H1 (cell line): ENCODE data around the gene PDZK1IP1. TPM values are rescaled to one million over a fixed set of nuclear protein-coding genes. Genes with fewer than 3 reads are reported as not detected.

ENCODE experiments used
- CTCF ChIA-PET: fragments of 300-600 bp; sonication (Branson Sonifier 250); formaldehyde crosslinking; loops from one replicate; lab custom pipeline; 2021; ENCODE audit not compliant: partially characterized antibody; lab: Charles Lee
- POLR2A ChIA-PET: fragments of 300-600 bp; sonication (Branson Sonifier 250); formaldehyde crosslinking; loops from one replicate; lab custom pipeline; 2021; ENCODE audit warnings: inconsistent platforms; ENCODE audit not compliant: partially characterized antibody; lab: Charles Lee
- DNase-seq, 2 experiments: peaks; one replicate each; pipeline versions ENCODE4 v3.0.0 to v3.0.0-alpha.2; 2010 to 2022; ENCODE audit warnings: low spot score in 2 of 2, low read depth in 1 of 2, mixed read lengths in 1 of 2
- FAIRE-seq: peaks from 2 replicates; lab custom pipeline; 2011; peaks lifted over from hg19 to GRCh38; lab: Jason Lieb, UNC
- H2AFZ ChIP-seq: 2 replicates; pipeline ENCODE4 v1.8.1; 2012; ENCODE audit warnings: low read length, inconsistent platforms
- H2AK5ac ChIP-seq: 2 replicates; pipeline ENCODE4 v1.6.1; 2013; ENCODE audit warnings: low read depth, low read length
- H2BK120ac ChIP-seq: replicated peaks from 2 replicates; pipeline ENCODE3; 2013; ENCODE audit warnings: low read depth, low read length, inconsistent platforms
- H2BK12ac ChIP-seq: 2 replicates; pipeline ENCODE4 v1.6.1; 2013; ENCODE audit warnings: low read depth, low read length
- H2BK15ac ChIP-seq: 2 replicates; pipeline ENCODE4 v1.6.1; 2013; ENCODE audit warnings: low read length
- H2BK20ac ChIP-seq: 2 replicates; pipeline ENCODE4 v1.6.1; 2013; ENCODE audit warnings: low read length
- H2BK5ac ChIP-seq: 2 replicates; pipeline ENCODE4 v1.6.1; 2013; ENCODE audit warnings: low read depth, low read length
- H3K14ac ChIP-seq: 2 replicates; pipeline ENCODE4 v1.6.1; 2013; ENCODE audit warnings: inconsistent platforms; ENCODE audit not compliant: insufficient read length
- H3K18ac ChIP-seq: 2 replicates; pipeline ENCODE4 v1.6.1; 2013; ENCODE audit warnings: low read length; ENCODE audit errors: extremely low read depth
- H3K23ac ChIP-seq: 2 replicates; pipeline ENCODE4 v1.6.1; 2013; ENCODE audit warnings: inconsistent platforms; ENCODE audit not compliant: insufficient read length
- H3K23me2 ChIP-seq: 2 replicates; pipeline ENCODE4 v1.6.1; 2013; ENCODE audit warnings: low read depth, low read length
- H3K27ac ChIP-seq: 2 replicates; pipeline ENCODE4 v1.6.1; 2011; ENCODE audit warnings: low read depth, low read length, inconsistent platforms
- H3K27me3 ChIP-seq, 4 experiments: replicated peaks in 1 of 4; 1 replicate in 1 of 4; 2 replicates in 3 of 4; pipeline versions ENCODE4 v1.6.1 to v1.8.1; 2011 to 2013; ENCODE audit warnings: low read length in 3 of 4, mild to moderate bottlenecking in 3 of 4, inconsistent platforms in 2 of 4, mixed read lengths in 2 of 4, moderate library complexity in 1 of 4; ENCODE audit not compliant: control insufficient read depth in 3 of 4, insufficient read depth in 3 of 4; ENCODE audit errors: extremely low read depth in 1 of 4
- H3K36me3 ChIP-seq, 4 experiments: 2 replicates each; pipeline versions ENCODE4 v1.6.1 to v1.8.1; 2011 to 2013; ENCODE audit warnings: mild to moderate bottlenecking in 4 of 4, low read length in 3 of 4, moderate library complexity in 2 of 4, control low read depth in 1 of 4, inconsistent platforms in 1 of 4; ENCODE audit not compliant: insufficient read depth in 4 of 4, control insufficient read depth in 2 of 4
- H3K4ac ChIP-seq: replicated peaks from 2 replicates; pipeline ENCODE3; 2013; ENCODE audit warnings: low read length, low read depth, mixed read lengths, inconsistent platforms; ENCODE audit not compliant: insufficient read length
- H3K4me1 ChIP-seq, 4 experiments: replicated peaks in 1 of 4; 1 replicate in 1 of 4; 2 replicates in 3 of 4; pipeline versions ENCODE4 v1.6.1 to v1.8.1; 2011 to 2013; ENCODE audit warnings: low read length in 3 of 4, inconsistent platforms in 2 of 4, mixed read lengths in 1 of 4; ENCODE audit not compliant: insufficient read depth in 4 of 4, control insufficient read depth in 3 of 4
- H3K4me2 ChIP-seq, 2 experiments: 2 replicates each; pipeline versions ENCODE4 v1.6.1 to v1.8.1; 2011 to 2013; ENCODE audit warnings: low read depth in 2 of 2, low read length in 2 of 2, control low read depth in 1 of 2, inconsistent platforms in 1 of 2, mild to moderate bottlenecking in 1 of 2; ENCODE audit not compliant: insufficient read depth in 1 of 2
- H3K4me3 ChIP-seq, 4 experiments: fragments of 200-600, 300-600 bp in 1 of 4; sonication (generic), shearing (Covaris generic), sonication (Bioruptor Twin) in 1 of 4; 2 replicates each; pipeline versions ENCODE4 v1.5.1 to v1.8.1; 2011 to 2016; ENCODE audit warnings: low read length in 4 of 4, low read depth in 3 of 4, control low read depth in 2 of 4, inconsistent platforms in 2 of 4, mild to moderate bottlenecking in 2 of 4, mixed read lengths in 1 of 4, moderate library complexity in 1 of 4; ENCODE audit not compliant: insufficient read depth in 2 of 4; ENCODE audit errors: extremely low read depth in 1 of 4
- H3K56ac ChIP-seq: replicated peaks from 2 replicates; pipeline ENCODE3; 2013; ENCODE audit warnings: low read depth, mild to moderate bottlenecking, mixed read lengths, low read length, inconsistent platforms; ENCODE audit not compliant: insufficient read length
- H3K79me1 ChIP-seq: 2 replicates; pipeline ENCODE4 v1.6.1; 2013; ENCODE audit warnings: low read depth, low read length, control low read depth
- H3K79me2 ChIP-seq, 2 experiments: 2 replicates each; pipeline versions ENCODE4 v1.6.1 to v1.8.1; 2012 to 2013; ENCODE audit warnings: low read length in 2 of 2, mild to moderate bottlenecking in 2 of 2, inconsistent platforms in 1 of 2; ENCODE audit not compliant: insufficient read depth in 2 of 2, control insufficient read depth in 1 of 2
- H3K9ac ChIP-seq, 4 experiments: replicated peaks in 1 of 4; 1 replicate in 1 of 4; 2 replicates in 3 of 4; pipeline versions ENCODE4 v1.6.1 to v1.8.1; 2011 to 2013; ENCODE audit warnings: low read depth in 3 of 4, low read length in 3 of 4, control low read depth in 2 of 4, mild to moderate bottlenecking in 2 of 4, moderate library complexity in 2 of 4, inconsistent platforms in 1 of 4; ENCODE audit errors: extremely low read depth in 1 of 4
- H3K9me3 ChIP-seq, 2 experiments: 2 replicates each; pipeline versions ENCODE4 v1.6.1 to v1.8.1; 2012 to 2013; ENCODE audit warnings: mild to moderate bottlenecking in 2 of 2, moderate library complexity in 2 of 2, control low read depth in 1 of 2, inconsistent platforms in 1 of 2, low read depth in 1 of 2, low read length in 1 of 2, mixed read lengths in 1 of 2; ENCODE audit not compliant: insufficient read depth in 2 of 2
- H4K20me1 ChIP-seq, 2 experiments: replicated peaks in 1 of 2; 2 replicates each; pipeline versions ENCODE3 to v1.8.1; 2011 to 2013; ENCODE audit warnings: inconsistent platforms in 2 of 2, low read length in 2 of 2, mild to moderate bottlenecking in 1 of 2; ENCODE audit not compliant: insufficient read depth in 2 of 2, control insufficient read depth in 1 of 2
- H4K5ac ChIP-seq: 2 replicates; pipeline ENCODE4 v1.6.1; 2013; ENCODE audit warnings: low read length, low read depth, mixed read lengths, inconsistent platforms; ENCODE audit not compliant: insufficient read length
- H4K8ac ChIP-seq: 2 replicates; pipeline ENCODE4 v1.8.0; 2013; ENCODE audit warnings: mild to moderate bottlenecking, moderate library complexity, low read length, inconsistent platforms; ENCODE audit not compliant: insufficient read depth; ENCODE audit errors: extremely low read depth
- H4K91ac ChIP-seq: replicated peaks from 2 replicates; pipeline ENCODE3; 2013; ENCODE audit warnings: low read length, mixed read lengths, inconsistent platforms; ENCODE audit not compliant: insufficient read length
- CTBP2 ChIP-seq: IDR thresholded peaks from 2 replicates; pipeline ENCODE4 v1.7.0; 2011; ENCODE audit warnings: borderline replicate concordance, mild to moderate bottlenecking, moderate library complexity, mixed read lengths, low read length; ENCODE audit not compliant: insufficient read depth, insufficient read length
- FOSL1 ChIP-seq: IDR thresholded peaks from 2 replicates; pipeline ENCODE4 v1.6.1; 2011; ENCODE audit warnings: mild to moderate bottlenecking, low read depth, low read length, moderate library complexity; ENCODE audit not compliant: insufficient read depth
- SIX5 ChIP-seq: IDR thresholded peaks from 2 replicates; pipeline ENCODE4 v1.6.1; 2011; ENCODE audit warnings: mild to moderate bottlenecking, low read depth, low read length
- SP1 ChIP-seq: IDR thresholded peaks from 2 replicates; pipeline ENCODE4 v1.6.1; 2011; ENCODE audit warnings: low read depth, low read length
- SRF ChIP-seq: IDR thresholded peaks from 2 replicates; pipeline ENCODE4 v1.6.1; 2011; ENCODE audit warnings: mild to moderate bottlenecking, low read depth, low read length, moderate library complexity
- SUZ12 ChIP-seq: fragments of 200-600 bp; sonication (generic); IDR thresholded peaks from 2 replicates; pipeline ENCODE4 v1.6.1; 2012; ENCODE audit warnings: mild to moderate bottlenecking, inconsistent platforms, low read length, moderate library complexity, mixed read lengths
- TEAD4 ChIP-seq: IDR thresholded peaks from 2 replicates; pipeline ENCODE4 v1.6.1; 2012; ENCODE audit warnings: low read depth, low read length, inconsistent platforms, mixed read lengths
- WGBS, 2 experiments: shearing (Covaris generic) in 1 of 2; methylation state at CpG; one replicate each; pipeline versions ENCODE4 v1.1.6 to v1.1.7; 2013 to 2015; ENCODE audit warnings: low lambda C conversion rate in 2 of 2, mixed read lengths in 2 of 2, inconsistent platforms in 1 of 2, low coverage in 1 of 2, missing lambda C conversion rate in 1 of 2; ENCODE audit not compliant: insufficient replicate concordance in 2 of 2, insufficient coverage in 1 of 2, insufficient read length in 1 of 2; ENCODE audit errors: extremely low coverage in 1 of 2, missing lambda C conversion rate in 1 of 2; 5-methylcytosine and 5-hydroxymethylcytosine counted together
- polyA plus RNA-seq, 7 experiments: library from polyadenylated mRNA; depleted of rRNA in 3 of 7; stranded (reverse) in 5 of 7; unstranded in 2 of 7; fragments of >200 nt in 5 of 7; fragments of 200-250 nt in 2 of 7; gene quantifications; 1 replicate in 5 of 7; 2 replicates in 1 of 7; 4 replicates in 1 of 7; pipeline versions ENCODE4 v1.2.1 to v1.2.3, GENCODE V29; 2011 to 2013; ENCODE audit warnings: missing spikeins in 2 of 7, mixed read lengths in 2 of 7
- total RNA-seq: library from RNA; stranded (reverse); fragmentation: NEBNext Ultra II Directional; extraction: Animal tissue kit (Norgen Biotek cat#: 25700); gene quantifications from 2 replicates; pipeline ENCODE4 v1.2.1, GENCODE V29; 2021
- TF ChIP-seq, protein P1 (sequence below), 3 experiments: IDR thresholded peaks; 1 replicate in 2 of 3; 2 replicates in 1 of 3; pipeline versions ENCODE4 v1.5.1 to v1.6.1; 2011; ENCODE audit warnings: low read length in 3 of 3, mild to moderate bottlenecking in 3 of 3, inconsistent platforms in 2 of 3, low read depth in 1 of 3, moderate library complexity in 1 of 3; ENCODE audit not compliant: insufficient read depth in 1 of 3; ENCODE audit errors: control extremely low read depth in 1 of 3
- TF ChIP-seq, protein P2 (sequence below): IDR thresholded peaks from 2 replicates; pipeline ENCODE4 v1.6.1; 2011; ENCODE audit warnings: low read depth, mild to moderate bottlenecking, low read length; ENCODE audit not compliant: insufficient read depth

Gene PDZK1IP1
- total and polyA plus RNA-seq, 2 of the 8 experiments (the other 6 are each of a cell fraction or from before 2014, with no cell fraction given), result 0.17 TPM; not detected in 1

DNA sequence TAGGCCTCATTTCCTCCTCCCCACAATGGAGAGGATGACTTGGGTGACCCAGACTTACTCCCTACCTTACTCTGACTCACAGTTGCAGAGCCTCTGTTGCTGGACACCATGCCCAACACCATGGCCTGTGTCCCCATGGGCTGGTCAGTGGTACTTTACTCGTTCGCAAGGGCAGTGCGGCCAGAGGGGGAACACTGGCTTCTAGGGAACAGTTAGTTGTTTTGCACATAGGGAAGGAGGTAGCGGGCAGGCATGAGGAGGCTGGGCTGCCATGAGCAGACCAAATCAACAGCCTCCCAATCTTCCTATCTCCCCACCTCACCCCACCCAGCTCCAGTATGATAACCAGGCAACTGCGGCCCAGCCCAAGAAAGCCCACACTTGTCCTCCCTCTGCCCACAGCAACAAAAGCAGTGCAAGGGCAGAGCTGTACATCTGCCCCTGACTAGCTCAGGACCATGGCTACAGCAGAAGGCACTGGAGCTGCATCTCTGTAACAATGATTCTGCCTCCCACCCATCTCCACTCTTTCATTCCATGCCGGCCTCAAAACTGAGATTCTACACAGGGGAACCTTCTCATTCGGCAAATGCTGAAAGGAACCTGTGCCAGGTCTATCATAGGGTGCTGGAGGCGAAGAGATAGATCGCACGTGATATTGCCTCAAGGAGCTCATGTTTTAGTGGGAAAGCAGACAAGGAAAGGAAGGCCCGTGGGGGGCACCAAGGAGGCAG, 23.6 kb upstream of the PDZK1IP1 start:
- no peak overlapping the region for H2AFZ ChIP-seq
- no peak overlapping the region for H3K9ac ChIP-seq
- H2BK5ac ChIP-seq, result 0 out of 2 replicates have a peak overlapping the region, but pooled peaks have one; percentile 23
- H3K9me3 ChIP-seq, result no peaks in the 10 kb centered on the region
- FAIRE-seq (no peak), DNase-seq (no peak)
- H2BK20ac ChIP-seq, result no peak overlapping the region
- H4K20me1 ChIP-seq, result no peaks in the 10 kb centered on the region
- no peak overlapping the region for H3K23ac ChIP-seq
- POLR2A ChIA-PET, result no interaction called here
- peak overlapping the region; percentile 90; the same call in 1 of the 2 replicates for H2BK12ac ChIP-seq
- H3K4me1 ChIP-seq, result peaks cover 5 to 17% (median 12%) of the 10 kb centered on the region in 4 experiments; a peak in 6 of 7 replicates
- no peak overlapping the region for H3K18ac ChIP-seq
- H3K4me3 ChIP-seq, result no peak overlapping the region
- no peak overlapping the region for H3K4ac ChIP-seq
- 78% methylated on average over 10 of the region's 11 CpGs; no CpG with 5 or more reads in 1 of the 2 experiments for WGBS, 2 experiments
- H3K79me1 ChIP-seq, result no peaks in the 10 kb centered on the region
- H3K36me3 ChIP-seq, result no peaks in the 10 kb centered on the region
- no peaks in the 10 kb centered on the region; the same call in 1 of the 2 replicates for H3K23me2 ChIP-seq
- no peaks in the 10 kb centered on the region for H3K79me2 ChIP-seq
- no peak overlapping the region for H4K91ac ChIP-seq
- H2BK15ac ChIP-seq, result no peak overlapping the region
- no peak overlapping the region for H3K56ac ChIP-seq
- no peak overlapping the region for H2AK5ac ChIP-seq
- no peak overlapping the region for H4K8ac ChIP-seq
- H3K14ac ChIP-seq, result no peak overlapping the region
- H3K27ac ChIP-seq, result no peak overlapping the region
- H4K5ac ChIP-seq, result no peak overlapping the region
- peaks cover 2 to 25% (median 22%) of the 10 kb centered on the region in 4 experiments for H3K27me3 ChIP-seq
- no peak overlapping the region for H3K4me2 ChIP-seq
- CTCF ChIA-PET, result interaction anchor here (0.8 to 2.5 kb wide), 8 partner anchors 12 to 224 kb away, joined by 3 to 13 read pairs (median 3); partner anchors contain the start of genes FOXD2 and PDZK1IP1
- no peak overlapping the region for H2BK120ac ChIP-seq
- TF ChIP-seq SP1 (no peak), SRF (no peak), TEAD4 (no peak), SIX5 (no peak), SUZ12 (no peak), CTBP2 (no peak), FOSL1 (no peak)
- TF ChIP-seq, protein P1, sequence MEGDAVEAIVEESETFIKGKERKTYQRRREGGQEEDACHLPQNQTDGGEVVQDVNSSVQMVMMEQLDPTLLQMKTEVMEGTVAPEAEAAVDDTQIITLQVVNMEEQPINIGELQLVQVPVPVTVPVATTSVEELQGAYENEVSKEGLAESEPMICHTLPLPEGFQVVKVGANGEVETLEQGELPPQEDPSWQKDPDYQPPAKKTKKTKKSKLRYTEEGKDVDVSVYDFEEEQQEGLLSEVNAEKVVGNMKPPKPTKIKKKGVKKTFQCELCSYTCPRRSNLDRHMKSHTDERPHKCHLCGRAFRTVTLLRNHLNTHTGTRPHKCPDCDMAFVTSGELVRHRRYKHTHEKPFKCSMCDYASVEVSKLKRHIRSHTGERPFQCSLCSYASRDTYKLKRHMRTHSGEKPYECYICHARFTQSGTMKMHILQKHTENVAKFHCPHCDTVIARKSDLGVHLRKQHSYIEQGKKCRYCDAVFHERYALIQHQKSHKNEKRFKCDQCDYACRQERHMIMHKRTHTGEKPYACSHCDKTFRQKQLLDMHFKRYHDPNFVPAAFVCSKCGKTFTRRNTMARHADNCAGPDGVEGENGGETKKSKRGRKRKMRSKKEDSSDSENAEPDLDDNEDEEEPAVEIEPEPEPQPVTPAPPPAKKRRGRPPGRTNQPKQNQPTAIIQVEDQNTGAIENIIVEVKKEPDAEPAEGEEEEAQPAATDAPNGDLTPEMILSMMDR (IDR thresholded peaks at IDR 0.05; ENCODE audit: control extremely low read depth in 1 of 3, insufficient read depth in 1 of 3, low read depth in 1 of 3, low read length in 3 of 3), result no peak
- TF ChIP-seq, protein P2, sequence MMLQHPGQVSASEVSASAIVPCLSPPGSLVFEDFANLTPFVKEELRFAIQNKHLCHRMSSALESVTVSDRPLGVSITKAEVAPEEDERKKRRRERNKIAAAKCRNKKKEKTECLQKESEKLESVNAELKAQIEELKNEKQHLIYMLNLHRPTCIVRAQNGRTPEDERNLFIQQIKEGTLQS, result no peak
